ENCODE results near the gene LOXL3. TPM values are rescaled to one million over a fixed set of nuclear protein-coding genes. Genes with fewer than 3 reads are reported as not detected.
A peak's percentile ranks its signal among the peaks of the same experiment; 100 is the strongest.

The LOXL3 gene
- total RNA-seq, 1 donor from 2014 or later = 112 TPM

DNA sequence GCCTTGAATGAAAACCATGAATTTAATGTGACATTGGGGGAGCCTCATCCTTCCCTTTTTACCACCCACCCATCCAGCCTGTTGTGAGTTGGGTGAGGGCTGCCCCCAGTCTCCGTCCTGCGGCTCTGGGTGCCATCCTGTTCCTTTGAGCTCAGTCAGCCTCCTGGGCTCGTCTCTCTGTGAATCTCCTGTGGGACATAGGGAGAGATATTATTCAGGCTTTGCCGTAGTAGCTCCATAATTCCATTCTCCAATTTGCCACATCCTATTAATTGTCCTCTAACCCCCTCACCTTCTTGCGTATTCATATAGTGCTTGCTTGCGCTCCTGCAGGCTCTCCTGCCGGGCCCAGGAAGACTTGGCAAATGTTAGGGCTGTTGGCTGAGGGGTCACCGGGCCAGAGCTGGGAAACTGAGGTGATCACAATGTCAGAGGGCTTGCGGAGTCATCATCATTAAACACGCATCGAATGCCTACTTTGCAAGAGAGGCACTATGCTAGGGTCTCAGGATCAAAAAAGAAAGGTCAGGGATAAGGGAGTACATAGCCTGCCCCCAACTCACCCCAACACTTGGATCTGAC lies 27.0 kb downstream of the LOXL3 start:
- TF ChIP-seq, protein P1, sequence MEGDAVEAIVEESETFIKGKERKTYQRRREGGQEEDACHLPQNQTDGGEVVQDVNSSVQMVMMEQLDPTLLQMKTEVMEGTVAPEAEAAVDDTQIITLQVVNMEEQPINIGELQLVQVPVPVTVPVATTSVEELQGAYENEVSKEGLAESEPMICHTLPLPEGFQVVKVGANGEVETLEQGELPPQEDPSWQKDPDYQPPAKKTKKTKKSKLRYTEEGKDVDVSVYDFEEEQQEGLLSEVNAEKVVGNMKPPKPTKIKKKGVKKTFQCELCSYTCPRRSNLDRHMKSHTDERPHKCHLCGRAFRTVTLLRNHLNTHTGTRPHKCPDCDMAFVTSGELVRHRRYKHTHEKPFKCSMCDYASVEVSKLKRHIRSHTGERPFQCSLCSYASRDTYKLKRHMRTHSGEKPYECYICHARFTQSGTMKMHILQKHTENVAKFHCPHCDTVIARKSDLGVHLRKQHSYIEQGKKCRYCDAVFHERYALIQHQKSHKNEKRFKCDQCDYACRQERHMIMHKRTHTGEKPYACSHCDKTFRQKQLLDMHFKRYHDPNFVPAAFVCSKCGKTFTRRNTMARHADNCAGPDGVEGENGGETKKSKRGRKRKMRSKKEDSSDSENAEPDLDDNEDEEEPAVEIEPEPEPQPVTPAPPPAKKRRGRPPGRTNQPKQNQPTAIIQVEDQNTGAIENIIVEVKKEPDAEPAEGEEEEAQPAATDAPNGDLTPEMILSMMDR (IDR thresholded peaks at IDR 0.05) = no peak
- Mint-ChIP-seq H3K4me1 (ENCODE audit: low read depth) (peaks cover 30% of the 10 kb centered on the region), H3K36me3 (ENCODE audit: low read depth) (peaks cover 19% of the 10 kb centered on the region), H3K27ac (ENCODE audit: unreplicated experiment) (no peak overlapping the region), H3K9me3 (ENCODE audit: low read depth) (no peaks in the 10 kb centered on the region), H3K4me3 (ENCODE audit: unreplicated experiment) (no peak overlapping the region), H3K27me3 (ENCODE audit: low read depth) (peaks cover 8% of the 10 kb centered on the region)
- peak; percentile 50 for DNase-seq (ENCODE audit: low spot score)

DNA sequence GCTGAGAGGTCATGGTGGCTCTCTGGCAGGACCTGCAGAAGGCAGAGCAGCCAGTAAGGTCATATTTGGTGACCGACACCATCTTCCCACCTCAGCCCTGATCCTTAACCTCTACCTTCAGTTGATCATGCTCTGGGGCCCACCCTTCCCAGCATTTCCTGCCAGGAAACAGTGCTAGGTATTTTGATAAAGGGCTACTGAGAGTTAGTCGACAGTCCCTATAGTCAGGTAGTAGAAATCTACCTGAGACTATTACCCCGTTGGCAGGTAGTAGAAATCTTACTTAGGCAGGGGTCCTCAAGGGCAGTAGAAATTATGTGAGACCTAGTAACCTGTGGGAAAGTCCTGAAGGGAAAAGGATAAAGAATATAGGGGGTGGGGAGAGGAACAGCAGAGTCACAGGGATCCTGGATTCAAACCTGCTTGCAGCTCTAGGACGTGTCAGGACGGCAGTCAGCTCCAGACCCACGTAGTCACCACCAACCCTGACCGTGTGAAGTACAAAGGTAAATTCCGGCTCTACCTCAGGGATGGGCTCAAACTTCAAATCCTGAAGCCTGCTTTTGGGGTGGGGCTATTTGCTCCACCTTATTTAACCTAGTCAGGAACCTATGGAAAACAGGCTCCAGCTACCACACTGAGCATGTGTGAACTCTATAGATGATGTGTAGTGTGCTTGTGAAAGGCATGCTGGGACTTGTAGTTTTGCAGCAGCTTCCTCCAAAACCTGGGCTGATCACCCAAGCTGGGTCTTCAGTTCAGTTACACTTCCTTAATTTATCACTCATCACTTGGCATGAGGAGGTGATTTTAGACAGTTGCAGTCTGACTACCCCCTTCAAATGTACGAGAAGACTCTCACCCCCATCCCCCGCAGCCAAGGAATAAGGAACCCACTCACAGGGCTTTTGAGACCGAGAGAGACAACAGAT lies 27.8 kb downstream of the LOXL3 start, which contains the start of gene DQX1:
DQX1 (minus strand) TSS at position 515 of the 932 bp plus-strand sequence; CDS start at position 13, 502 bp downstream.
- Mint-ChIP-seq H3K27me3 (ENCODE audit: low read depth) (peaks cover 12% of the 10 kb centered on the region), H3K4me1 (ENCODE audit: low read depth) (peaks cover 22% of the 10 kb centered on the region), H3K36me3 (ENCODE audit: low read depth) (peaks cover 19% of the 10 kb centered on the region), H3K4me3 (ENCODE audit: unreplicated experiment) (no peak within 1 kb of the TSS), H3K27ac (ENCODE audit: unreplicated experiment) (no peak within 1 kb of the TSS), H3K9me3 (ENCODE audit: low read depth) (no peaks in the 10 kb centered on the region)
- DNase-seq (ENCODE audit: low spot score) = peak; percentile 27
- TF ChIP-seq, protein P1 (IDR thresholded peaks at IDR 0.05) = no peak

DNA sequence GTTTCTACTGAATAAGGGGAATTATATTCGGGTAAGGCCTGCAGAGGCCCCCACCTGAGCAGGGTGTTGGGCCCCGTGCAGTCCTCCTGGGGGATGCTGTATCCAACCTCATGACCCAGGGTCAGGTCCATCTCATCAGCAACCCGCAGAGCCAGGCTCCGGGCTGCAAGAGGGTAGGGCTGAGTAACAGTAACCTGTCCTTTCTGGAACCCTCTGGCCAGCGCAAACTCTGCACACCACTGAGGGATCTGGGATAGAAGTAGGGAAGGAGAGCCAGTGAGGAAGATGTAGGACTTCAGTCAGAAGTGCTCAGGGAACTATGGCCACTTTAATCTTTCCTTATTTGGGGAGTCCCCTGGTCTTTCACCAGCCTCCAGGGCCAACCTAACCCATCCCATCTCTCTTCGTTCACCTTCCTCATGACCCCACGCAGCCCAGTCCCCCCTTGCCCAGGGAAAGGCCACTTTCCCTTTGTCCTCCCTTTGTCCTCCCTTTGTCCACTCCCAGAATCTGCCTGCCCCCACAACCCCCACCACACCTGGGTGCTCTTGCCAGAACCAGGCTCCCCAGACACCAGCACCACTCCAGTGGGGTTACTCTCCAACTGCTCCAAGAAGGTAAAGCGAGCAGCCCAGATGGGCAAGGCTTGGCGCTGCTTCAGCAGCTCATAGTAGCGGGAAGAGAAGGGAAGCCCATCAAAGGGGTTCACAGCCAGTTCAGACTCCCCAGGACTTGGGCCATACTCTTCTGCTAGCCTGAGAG lies 28.6 kb downstream of the LOXL3 start:
- peaks cover 19% of the 10 kb centered on the region for H3K36me3 Mint-ChIP-seq (ENCODE audit: low read depth)
- H3K4me3 Mint-ChIP-seq (ENCODE audit: unreplicated experiment) = no peak overlapping the region
- H3K9me3 Mint-ChIP-seq (ENCODE audit: low read depth) = no peaks in the 10 kb centered on the region
- H3K4me1 Mint-ChIP-seq (ENCODE audit: low read depth) = peaks cover 19% of the 10 kb centered on the region
- peak; percentile 72 for DNase-seq (ENCODE audit: low spot score)
- peaks cover 19% of the 10 kb centered on the region for H3K27me3 Mint-ChIP-seq (ENCODE audit: low read depth)
- H3K27ac Mint-ChIP-seq (ENCODE audit: unreplicated experiment) = no peak overlapping the region
- TF ChIP-seq, protein P1 (IDR thresholded peaks at IDR 0.05) = no peak

DNA sequence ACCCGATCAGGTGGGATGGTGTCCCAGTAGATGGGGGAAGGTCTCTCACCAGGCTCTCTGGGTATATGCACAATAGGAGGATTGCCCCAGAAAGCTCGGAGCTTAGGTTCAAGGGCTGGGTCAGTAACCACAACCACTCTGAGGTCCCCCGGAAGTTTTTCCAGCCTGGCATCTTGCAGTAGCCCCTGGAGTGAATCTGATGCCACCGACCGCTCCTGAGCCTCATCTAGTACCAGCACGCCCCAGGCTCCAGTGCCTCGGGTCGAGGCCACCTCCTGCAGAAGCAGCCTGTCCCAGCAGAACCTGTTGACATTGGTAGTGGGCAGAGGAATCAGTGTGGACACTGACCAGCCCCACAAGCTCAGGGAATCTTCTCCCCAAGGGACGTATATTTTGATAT lies 29.7 kb downstream of the LOXL3 start:
- TF ChIP-seq, protein P1 (IDR thresholded peaks at IDR 0.05) = no peak
- DNase-seq (ENCODE audit: low spot score) = peak; percentile 73
- H3K27ac Mint-ChIP-seq (ENCODE audit: unreplicated experiment) = no peak overlapping the region
- no peaks in the 10 kb centered on the region for H3K9me3 Mint-ChIP-seq (ENCODE audit: low read depth)
- H3K4me1 Mint-ChIP-seq (ENCODE audit: low read depth) = peaks cover 18% of the 10 kb centered on the region
- H3K36me3 Mint-ChIP-seq (ENCODE audit: low read depth) = peaks cover 18% of the 10 kb centered on the region
- H3K4me3 Mint-ChIP-seq (ENCODE audit: unreplicated experiment) = no peak overlapping the region
- peaks cover 30% of the 10 kb centered on the region for H3K27me3 Mint-ChIP-seq (ENCODE audit: low read depth)

DNA sequence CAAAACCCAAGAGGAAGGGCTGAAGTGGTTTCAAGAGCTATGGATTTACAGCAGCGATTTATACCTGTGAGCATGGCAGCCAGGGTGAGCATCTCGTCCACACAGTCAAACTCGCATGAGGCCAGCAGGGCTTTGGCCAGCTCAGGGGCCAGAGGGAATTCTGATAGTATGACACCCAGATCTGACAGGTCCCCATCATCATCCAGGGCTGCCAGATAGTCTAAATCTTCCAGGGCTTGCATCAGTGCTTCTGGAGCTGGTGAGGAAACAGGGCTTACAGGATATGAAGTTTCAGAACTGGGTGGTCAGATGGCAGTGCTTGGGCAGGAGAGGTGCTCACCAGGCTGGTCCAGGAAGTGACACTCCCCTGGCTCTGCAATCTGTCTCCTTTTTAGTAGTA lies 31.2 kb downstream of the LOXL3 start:
- no peak overlapping the region for H3K4me3 Mint-ChIP-seq (ENCODE audit: unreplicated experiment)
- H3K27ac Mint-ChIP-seq (ENCODE audit: unreplicated experiment) = no peak overlapping the region
- H3K9me3 Mint-ChIP-seq (ENCODE audit: low read depth) = no peaks in the 10 kb centered on the region
- TF ChIP-seq, protein P1 (IDR thresholded peaks at IDR 0.05) = no peak
- H3K4me1 Mint-ChIP-seq (ENCODE audit: low read depth) = peaks cover 3% of the 10 kb centered on the region
- peak; percentile 24 for DNase-seq (ENCODE audit: low spot score)
- peaks cover 15% of the 10 kb centered on the region for H3K36me3 Mint-ChIP-seq (ENCODE audit: low read depth)
- H3K27me3 Mint-ChIP-seq (ENCODE audit: low read depth) = peaks cover 44% of the 10 kb centered on the region
